Erythroblast (primary cell): ENCODE measurements around the gene ITPR3.

Experiments
- GATA1 ChIP-seq: IDR thresholded peaks from 2 replicates; pipeline ENCODE4 v1.6.1; 2011; ENCODE audit warnings: low read depth, mild to moderate bottlenecking, control low read depth, low read length, moderate library complexity
- POLR2A ChIP-seq: IDR thresholded peaks from 2 replicates; pipeline ENCODE4 v1.6.1; 2011; ENCODE audit warnings: mild to moderate bottlenecking, low read length

DNA sequence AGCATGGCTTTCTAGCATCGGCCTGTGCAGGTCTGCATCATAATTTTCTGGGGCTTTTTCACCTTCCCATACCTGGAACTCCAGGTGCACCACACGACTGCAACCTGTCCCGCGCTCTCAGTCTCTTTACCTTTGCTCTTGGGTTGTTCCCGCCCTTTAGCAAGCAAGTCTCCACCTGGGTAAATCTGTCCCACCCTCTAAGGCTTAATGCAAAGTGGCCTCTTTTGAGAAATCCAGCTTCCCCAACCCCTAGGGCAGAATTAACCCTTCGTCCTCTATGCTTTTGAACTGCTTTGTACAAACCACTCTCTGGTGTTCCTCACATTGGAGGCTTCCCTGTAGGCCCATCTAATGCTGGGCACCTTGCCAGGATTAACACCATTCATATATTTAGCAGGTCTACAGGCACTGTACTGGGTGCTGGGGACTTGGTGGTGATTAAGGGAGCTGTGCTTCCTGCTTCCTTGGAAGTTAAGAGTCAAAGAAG, 2.8 kb downstream of the ITPR3 start:
- TF ChIP-seq POLR2A = no peak
- TF ChIP-seq GATA1 = no peak
